HG02885 (cell line): ENCODE results near the gene LGMN.
"Not testable (repeated sequence)": the region's sequence is repeated elsewhere in the genome, so short reads cannot be mapped to it uniquely, and the experiment has no call there.

Experiments
- ATAC-seq: cut with Tn5 transposase; IDR thresholded peaks from one replicate; pipeline ENCODE4 v1.9.1; 2021; ENCODE audit warnings: mild to moderate bottlenecking; ENCODE audit not compliant: unreplicated experiment, poor library complexity

LGMN gene

DNA sequence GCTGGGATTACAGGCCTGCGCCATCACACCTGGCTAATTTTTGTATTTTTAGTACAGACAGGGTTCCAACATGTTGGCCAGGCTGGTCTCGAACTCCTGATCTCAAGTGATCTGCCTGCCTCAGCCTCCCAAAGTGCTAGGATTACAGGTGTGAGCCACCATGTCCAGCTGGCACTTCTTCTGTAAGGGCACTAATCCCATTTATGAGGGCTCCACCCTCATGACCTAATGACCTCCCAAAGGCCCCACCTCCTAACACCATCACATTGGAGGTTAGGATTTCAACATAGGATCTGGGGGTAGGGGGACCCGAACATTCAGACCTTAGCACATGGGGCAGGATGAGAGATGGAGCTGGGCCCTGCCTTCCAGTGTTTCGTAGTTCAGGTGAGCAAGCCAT, 68.1 kb downstream of the LGMN start:
- ATAC-seq = not testable (repeated sequence)

DNA sequence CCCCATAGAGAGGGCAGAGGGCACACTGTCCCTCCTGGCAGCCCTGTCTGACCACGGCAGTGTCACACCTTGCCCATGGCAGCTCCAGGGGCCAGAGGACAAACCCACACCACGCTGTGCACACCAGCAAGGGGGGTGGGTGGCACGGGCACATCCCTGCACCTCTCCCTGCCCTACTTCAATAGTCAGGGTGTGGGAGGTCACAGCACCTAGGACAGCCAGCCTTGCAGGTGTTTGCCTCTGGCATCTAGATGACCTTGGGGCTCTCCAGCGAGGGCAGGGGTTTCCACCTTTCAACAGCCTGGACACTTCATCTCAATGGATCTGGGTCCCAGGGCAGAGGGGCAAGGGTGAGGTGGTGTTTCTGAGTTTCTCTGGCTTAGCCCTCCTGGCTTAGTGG, 69.2 kb downstream of the LGMN start:
- no peak for ATAC-seq

DNA sequence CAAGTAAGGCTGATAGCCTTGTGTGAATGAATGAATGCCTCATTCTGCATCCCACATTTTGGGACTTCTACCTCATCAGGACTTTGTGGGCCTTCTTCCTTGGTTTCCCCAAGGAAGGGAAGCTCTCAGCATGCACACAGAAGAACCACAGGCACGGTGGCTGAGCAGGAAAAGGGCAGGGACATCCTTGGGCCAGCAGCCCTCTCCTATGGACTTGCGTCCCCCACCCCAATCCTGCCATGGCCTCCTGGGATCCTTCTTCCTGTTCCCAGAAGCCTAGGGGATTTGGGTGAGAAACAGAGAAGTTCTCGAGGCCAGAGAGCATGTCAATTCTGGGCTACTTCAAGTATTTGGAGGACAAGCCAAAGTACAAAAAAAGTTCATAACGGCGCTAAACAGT, 69.7 kb downstream of the LGMN start:
- no peak for ATAC-seq

DNA sequence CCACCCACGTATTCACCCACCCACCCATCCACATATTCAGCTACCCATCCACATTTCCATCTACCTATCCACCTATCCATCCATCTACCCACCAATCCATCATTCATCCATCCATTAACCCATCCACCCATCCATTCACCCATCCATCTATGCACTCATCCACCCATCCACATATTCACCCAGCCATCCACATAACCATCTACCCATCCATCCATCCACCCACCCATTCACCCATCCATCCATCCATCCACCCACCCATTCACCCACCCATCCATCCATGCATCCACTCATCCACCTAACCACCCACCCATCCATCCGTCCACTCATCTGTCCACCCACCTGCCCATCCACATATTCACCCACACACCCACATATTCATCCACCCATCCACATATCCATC, 70.5 kb downstream of the LGMN start:
- no peak for ATAC-seq

DNA sequence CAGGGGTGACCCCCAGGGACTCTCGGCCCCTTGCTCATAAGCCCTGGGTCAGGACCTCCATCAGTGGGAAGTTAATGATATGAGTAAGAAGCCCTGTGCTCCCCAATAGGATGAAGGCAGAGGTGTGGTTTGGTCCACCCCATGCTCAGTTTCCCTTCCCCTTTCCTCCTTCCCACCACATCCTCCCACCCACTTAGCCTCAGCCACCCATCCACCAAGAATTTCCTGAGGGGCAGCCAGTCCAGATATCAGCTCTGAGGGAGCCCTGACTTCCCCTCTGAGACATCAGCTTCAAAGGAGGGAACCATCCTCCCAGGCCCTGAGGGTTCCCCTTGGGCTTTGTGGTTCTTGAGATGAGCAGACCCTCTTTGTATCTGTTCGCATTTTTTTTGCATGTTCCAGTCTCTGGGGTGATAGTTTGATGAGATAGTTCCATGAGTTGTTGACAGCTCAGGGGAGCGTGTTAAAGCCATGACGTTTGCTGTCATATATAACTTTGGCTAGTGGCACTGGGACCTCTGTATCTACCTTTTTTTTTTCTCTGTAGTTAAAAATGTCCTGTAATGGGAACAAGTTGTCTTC, 71.2 kb downstream of the LGMN start:
- ATAC-seq = peak; percentile 84

DNA sequence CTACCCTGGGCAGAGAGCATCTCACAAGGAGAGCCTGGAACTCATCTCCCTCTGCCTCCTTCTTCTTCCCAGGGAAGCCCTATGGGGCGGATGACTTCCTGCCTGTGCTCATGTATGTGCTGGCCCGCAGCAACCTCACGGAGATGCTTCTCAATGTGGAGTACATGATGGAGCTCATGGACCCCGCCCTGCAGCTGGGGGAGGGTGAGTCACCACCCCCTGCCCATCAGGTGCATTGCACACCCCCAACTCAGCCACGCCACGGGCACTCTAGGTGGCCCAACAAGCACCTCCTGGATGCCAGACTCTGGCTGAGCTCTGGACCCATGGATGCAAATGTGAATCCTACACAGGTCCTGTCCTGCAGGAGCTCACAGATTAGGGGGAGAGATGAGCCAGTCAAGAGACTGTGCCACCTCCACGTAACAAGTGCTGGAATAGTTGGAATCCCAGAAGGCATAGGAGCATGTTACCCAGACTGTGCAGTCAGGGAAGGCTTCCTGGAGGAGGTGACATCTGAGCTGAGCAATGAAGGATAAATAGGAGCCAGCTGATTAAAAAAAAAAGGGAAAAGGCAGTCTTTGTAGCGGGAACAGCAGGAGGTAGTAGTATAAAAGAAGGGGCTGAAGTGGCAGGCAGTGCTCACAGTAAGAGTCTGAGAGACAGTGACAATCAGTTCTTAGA, 71.9 kb downstream of the LGMN start:
- no peak for ATAC-seq

DNA sequence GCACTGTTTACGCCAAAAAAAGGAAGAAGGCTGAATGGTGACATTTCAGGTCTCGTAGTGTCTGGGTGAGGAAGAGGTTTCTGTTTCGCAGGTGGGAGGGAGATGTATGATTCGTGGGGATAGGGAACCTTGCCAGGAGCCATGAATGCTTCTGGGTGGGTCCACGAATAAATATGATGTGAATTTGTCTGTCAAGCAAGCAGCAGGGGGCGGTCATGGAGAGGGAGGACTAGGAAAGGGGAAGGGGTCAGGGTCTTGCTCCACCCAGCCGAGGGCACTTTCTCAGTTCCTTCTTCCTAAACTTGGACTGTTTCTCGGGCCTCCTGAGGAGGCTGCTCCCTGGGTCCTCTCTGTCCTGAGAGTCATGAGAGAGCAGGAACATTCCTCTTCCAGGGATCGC, 72.5 kb downstream of the LGMN start:
- ATAC-seq = no peak

DNA sequence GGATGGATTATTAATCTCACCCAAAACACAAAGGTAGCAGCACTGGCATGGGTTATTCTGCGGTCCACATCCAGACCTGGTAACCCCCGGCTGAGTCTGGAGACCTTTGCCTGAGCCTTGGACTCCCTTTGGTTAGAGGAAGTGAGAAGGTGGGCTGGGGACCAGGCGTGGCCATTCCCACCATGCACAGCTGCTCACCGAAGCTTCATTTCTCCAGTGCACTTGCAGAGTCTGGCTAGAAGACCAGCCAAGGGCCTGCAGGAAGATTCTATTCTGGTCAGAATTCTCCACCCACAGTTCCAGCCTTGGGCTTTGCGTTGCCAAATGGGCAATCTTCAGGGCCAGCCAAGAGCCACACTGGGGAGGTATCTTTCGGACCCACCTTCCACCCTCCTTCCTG, 73.0 kb downstream of the LGMN start:
- no peak for ATAC-seq

DNA sequence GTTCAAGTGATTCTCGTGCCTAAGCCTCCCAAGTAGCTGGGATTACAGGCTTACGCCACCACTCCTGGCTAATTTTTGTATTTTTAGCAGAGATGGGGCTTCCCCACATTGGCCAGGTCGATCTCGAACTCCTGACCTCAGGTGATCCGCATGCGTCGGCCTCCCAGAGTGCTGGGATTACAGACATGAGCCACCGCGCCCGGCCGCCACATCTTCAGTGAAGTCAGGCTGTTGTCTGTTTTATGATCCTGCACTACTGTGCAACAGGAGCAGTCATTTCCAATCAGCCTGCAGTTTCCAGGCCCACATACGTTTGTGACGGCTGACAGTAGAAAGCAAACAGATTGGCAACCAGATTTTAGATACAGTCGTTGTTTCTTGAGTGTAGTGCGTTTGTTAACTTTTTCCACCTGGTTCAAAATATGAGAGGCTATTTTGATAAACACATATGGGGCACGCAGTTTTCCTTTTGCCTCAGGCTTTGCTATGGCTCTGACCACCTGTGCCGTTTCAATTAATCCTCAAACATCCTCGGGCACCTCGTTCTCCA, 74.8 kb downstream of the LGMN start:
- no peak for ATAC-seq

DNA sequence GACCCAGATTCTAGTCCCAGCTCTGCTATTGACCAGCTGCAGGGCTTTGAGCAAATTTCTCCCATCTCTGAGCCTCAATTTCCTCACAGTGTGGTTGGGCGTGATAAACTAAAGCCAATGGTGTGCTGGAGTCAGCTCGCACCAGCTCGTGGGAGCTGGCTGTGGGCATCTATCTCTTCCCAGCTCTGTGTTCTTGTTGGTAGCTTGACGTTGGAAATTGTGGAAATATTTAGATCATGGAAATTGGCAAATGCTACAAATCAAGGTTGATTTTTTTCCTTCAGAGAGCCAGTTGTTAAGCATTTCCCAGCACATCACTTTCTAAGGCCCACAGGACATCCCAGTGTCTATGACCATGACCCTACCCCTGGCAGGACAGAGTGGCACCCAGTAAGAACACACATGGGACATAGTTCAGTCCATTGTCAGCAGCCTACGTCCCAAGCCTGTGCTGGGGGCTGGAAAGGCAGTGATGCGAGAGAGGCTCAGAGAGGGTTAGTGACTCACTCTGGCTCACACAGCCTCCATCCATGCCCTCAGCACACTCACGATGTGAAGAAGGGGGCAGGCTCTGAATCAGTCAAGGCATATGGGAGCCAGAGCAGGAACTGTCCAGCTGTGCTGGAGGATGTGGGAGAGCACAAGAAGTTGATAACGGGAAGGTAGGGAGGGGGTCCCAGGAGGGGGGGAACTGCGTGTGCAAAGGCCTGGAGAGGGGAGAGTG, 77.6 kb downstream of the LGMN start:
- no peak for ATAC-seq

DNA sequence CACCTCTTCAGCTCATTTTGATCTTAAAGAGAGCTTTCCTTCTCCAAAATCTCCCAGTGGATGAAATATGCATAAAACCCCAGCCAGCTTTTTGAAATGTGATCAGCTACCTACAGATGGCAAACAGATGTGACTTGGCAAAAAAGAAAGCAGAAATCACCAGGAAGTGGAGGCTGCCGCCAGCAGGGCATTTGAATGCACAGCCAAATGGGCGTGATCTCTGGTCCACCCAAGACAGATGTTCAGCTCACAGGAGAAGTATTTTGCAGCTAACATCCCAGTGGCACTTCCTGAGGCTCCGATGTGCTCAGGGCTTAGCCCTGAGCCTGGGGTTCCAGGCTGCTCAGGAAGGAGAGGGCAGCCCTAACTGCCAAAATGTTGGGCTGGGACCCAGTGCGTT, 78.3 kb downstream of the LGMN start:
- ATAC-seq = no peak

DNA sequence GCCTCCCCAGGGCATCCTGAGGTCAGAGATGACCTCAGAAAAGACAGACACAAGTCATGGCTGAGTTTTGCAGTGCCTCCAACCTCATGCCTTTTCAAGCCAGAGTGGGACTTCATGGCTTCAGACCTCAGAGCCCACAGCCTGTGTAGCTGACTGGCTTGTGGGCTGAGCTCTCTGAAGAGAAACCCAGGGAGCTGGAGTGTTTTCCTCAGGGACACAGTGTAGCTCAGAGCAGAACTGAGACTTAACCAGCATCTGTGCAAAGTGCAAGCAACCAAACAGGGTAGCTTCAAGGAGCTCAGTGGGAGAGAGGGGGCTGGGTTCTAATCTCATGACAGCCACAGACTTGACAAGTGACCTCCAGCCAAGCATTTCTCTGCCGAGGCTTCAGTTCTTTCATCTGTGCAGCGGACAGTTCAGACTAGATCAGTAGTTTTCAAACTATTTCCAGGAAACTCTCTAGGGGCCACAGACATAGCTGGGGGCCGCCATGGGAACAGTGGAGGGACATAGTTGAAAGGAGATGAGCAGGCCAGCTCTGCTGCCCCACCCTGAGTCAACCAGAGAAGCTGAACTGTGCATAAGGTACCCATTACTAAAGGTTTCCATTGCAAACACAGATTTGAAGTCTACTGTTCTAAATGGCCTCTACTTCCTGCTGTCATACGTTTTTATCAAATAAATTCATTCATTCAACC, 80.0 kb downstream of the LGMN start:
- ATAC-seq = no peak

DNA sequence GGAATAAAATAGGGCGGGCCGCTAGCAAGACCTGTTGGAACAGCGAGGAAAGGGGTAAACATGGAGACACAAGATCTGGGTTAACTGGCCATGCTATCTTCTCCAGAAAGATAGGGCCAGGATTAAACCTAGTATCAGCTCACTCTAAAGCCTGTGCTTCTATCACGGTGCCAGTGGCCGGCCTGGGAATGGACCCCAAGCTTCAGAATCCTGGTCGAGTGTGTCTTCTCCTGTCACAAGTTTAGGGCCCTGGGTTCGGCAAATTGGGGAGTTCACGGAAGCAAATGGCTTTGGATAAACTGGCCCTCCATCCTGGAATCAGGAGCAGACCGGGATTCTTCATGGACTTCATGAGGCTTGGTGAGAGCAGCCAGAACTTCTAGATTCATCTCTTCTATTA, 82.2 kb downstream of the LGMN start:
- ATAC-seq = no peak

DNA sequence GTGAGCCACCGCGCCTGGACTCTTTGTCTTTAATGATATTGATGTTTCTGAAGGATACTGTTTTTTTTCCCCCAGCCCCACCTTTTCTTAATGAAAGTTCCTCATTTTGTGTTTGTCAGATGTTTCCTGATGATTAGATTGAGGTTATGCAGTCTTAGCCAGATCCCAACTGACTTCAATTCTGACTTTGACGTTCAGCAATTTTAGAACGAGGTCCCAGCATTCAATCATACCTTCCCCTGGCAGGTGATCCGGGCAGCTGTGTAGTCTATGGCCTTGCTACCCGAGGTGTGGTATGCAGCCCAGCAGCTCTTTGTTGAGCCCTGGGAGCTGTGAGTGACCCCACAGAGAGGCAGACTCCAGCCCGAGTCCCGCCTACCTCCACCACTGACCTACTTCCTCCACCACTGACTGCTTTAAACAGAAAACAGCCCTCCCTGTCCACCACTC, 82.7 kb downstream of the LGMN start:
- no peak for ATAC-seq

DNA sequence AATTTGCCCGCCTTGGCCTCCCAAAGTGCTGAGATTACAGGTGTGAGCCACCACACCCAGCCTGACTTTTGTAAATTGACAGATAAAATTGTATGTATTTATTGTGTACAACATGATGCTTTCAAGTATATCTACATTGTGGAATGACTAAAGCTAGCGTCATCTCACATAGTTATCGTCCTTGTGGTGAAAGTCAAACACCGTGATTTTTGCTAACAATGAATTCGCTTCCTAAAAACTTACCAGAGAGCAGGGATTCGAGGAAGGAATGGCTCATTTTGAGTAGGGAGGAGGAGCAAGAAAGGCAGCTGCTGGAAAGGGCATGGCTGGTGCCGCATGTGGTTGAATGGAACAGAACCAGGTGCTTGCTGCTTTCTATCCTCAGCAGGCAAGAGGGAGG, 85.4 kb downstream of the LGMN start:
- ATAC-seq = no peak

DNA sequence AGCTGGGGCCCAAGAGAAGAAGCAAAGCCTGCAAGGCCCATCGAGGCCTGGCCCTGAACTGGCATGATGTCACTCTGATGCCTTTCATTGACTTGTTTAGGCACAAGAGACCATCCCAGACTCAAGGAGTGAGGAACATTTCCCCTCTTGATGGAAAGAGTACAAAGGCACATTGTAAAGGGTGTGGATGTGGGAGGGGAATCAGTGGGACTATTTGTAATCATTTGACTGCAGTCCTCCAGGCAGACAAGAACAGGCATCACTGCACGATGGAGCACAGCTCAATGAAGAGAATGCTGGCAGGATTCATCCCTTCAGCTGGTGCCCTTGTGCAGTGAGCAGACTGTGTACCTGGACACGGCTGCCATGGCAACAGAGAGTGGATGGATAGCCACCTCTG, 87.9 kb downstream of the LGMN start:
- ATAC-seq = no peak

DNA sequence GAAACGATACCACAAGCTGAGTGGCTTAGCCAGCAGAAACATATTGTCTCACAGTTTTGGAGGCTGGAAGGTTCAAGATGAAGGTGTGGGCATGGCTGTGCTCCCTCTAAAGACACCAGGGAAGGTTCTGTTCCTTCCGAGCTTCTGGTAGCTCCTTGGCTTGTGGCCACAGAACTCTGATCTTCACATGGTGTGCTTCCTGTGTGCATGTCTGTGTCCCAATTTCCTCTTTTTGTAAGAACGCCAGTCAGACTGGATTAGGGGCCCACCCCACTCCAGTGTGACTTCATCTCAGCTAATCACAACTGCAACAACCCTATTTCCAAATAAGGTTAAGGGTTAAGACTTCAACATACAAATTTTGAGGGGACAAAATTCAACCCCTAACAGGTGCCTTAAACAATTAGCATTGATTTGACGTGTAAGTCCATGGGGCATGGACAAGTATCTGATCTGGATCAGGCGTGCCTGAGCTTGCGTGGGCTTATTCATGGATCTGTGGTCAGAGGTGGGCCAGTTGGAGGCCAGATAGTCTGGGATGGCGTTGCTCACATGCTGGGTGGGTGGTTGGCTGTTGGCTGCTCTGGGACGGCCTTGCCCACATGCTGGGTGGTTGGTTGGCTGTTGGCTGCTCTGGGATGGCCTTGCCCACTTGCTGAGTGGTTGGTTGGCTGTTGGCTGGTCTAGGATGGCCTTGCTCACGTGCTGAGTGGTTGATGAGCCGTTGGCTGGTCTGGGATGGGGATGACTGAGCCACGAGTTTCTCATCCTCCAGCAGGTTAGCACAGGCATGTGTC, 88.5 kb downstream of the LGMN start:
- ATAC-seq = no peak

DNA sequence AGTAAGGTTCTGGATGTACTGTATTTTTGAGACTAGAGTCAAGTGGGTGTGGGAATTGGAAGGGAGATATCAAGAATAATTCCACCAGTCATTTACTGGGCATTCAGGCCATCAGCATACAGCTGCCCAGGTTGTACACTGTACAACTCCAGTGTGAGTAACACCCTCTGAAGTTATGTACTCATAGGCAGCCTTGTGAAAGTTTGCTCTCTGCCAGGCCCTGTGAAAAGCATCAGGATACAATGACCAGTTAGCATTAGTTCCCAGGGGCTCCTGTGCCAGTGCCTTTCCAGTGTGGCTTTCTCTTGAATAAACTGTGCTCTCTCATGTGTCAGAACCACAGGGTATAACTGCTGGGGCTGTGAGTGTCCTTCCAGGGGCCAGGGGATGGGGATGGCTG, 89.7 kb downstream of the LGMN start:
- no peak for ATAC-seq

DNA sequence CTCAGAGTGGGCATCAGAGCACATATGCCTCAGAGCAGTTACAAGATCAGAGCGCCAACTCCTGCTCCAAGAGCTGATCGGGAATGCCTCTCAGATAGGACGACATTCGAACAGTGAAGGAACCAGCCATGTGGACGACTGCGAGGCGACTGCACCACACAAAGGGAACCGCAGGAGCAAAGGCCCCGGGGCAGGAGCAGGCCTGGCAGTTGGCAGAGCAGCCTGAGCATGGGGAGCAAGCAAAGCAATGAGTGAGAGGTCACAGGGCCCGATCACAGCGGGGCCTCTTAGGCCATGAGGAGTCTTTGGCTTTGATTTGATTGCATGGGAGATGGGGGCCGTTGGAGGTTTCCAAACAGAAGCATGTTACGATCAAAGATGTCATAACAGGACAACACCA, 90.3 kb downstream of the LGMN start:
- ATAC-seq = no peak

DNA sequence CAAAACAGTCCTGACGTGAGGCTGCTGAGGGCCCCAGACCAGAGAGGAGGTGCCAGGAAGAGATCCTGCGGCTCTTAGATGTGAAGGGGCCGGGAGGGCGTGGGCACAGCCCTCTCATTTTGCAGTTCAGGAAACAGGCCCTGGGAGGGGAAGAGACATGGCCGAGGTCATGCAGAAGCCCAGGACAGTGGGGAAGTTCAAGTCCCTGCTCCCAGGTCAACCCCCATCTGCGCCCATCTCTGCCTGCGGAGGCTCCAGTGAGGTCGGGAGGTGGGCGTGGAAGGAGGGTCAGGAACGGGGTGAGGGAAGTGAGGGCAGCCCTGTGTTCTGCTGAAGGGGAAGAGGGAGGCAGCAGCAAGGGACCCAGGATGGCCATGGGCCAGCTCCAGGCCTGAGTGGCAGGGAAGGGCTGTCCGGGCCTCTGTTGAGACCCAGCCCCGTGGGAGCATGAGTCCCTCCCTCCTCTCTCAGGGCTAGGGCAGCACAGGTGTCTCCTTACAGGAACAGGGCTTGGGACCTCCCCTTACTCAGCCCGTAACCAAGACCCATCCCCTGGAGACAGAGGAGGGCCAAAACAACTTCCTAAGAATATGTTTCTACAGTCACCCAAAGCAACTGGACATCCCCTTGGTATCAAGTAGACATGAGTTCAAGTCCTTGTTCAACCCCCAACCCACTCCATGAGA, 90.8 kb downstream of the LGMN start:
- no peak for ATAC-seq
